HepG2 (cell line): ENCODE measurements around the gene SNAPC4. TPM values are rescaled to one million over a fixed set of nuclear protein-coding genes. Genes with fewer than 3 reads are reported as not detected.

Experiments used
- ATRX ChIP-seq: sonication (generic); formaldehyde crosslinking; IDR thresholded peaks from 2 replicates; pipeline ENCODE4 v1.4.0; 2020; ENCODE audit warnings: missing genetic modification reagents, borderline replicate concordance
- CREM ChIP-seq, 2 experiments: sonication (generic) in 1 of 2; formaldehyde crosslinking in 1 of 2; IDR thresholded peaks; 2 replicates each; pipeline versions ENCODE4 v1.4.0 to v1.6.1; 2016 to 2020; ENCODE audit warnings: antibody characterized with exemption in 1 of 2, mild to moderate bottlenecking in 1 of 2, missing genetic modification reagents in 1 of 2
- GLI4 ChIP-seq: sonication (generic); formaldehyde crosslinking; IDR thresholded peaks from 2 replicates; pipeline ENCODE4 v1.5.1; 2020; ENCODE audit warnings: missing genetic modification reagents, mild to moderate bottlenecking, moderate library complexity, borderline replicate concordance
- GPN1 ChIP-seq: sonication (generic); formaldehyde crosslinking; IDR thresholded peaks from 2 replicates; pipeline ENCODE4 v1.5.1; 2020; ENCODE audit warnings: missing genetic modification reagents, borderline replicate concordance
- MIER3 ChIP-seq: IDR thresholded peaks from 2 replicates; pipeline ENCODE4 v1.6.1; 2016; ENCODE audit warnings: missing compliant biosample characterization, borderline replicate concordance
- SOX5 ChIP-seq: IDR thresholded peaks from 2 replicates; pipeline ENCODE4 v1.6.1; 2016; ENCODE audit warnings: borderline replicate concordance
- SPEN ChIP-seq: sonication (generic); formaldehyde crosslinking; IDR thresholded peaks from 2 replicates; pipeline ENCODE4 v1.5.1; 2020; ENCODE audit warnings: low read depth, mild to moderate bottlenecking, missing genetic modification reagents
- SYNCRIP ChIP-seq: fragments of 200-400 bp; formaldehyde crosslinking; IDR thresholded peaks from 2 replicates; pipeline ENCODE4 v1.6.1; 2018; ENCODE audit warnings: mild to moderate bottlenecking, low read depth, low read length; ENCODE audit not compliant: insufficient read depth
- TBX2 ChIP-seq: sonication (generic); formaldehyde crosslinking; IDR thresholded peaks from 2 replicates; pipeline ENCODE4 v1.5.0; 2020; ENCODE audit warnings: missing genetic modification reagents, mild to moderate bottlenecking, borderline replicate concordance
- XRCC5 ChIP-seq: fragments of 200-400 bp; formaldehyde crosslinking; optimal IDR thresholded peaks from 2 replicates; pipeline ENCODE3; 2017; ENCODE audit warnings: mild to moderate bottlenecking, low read length
- ZNF253 ChIP-seq: sonication (generic); formaldehyde crosslinking; IDR thresholded peaks from 2 replicates; pipeline ENCODE4 v1.8.0; 2022; ENCODE audit warnings: mild to moderate bottlenecking, missing genetic modification reagents, borderline replicate concordance
- ZNF572 ChIP-seq: sonication (generic); formaldehyde crosslinking; IDR thresholded peaks from 2 replicates; pipeline ENCODE4 v1.5.1; 2020; ENCODE audit warnings: mild to moderate bottlenecking, missing genetic modification reagents
- ZNF816 ChIP-seq: sonication (generic); formaldehyde crosslinking; IDR thresholded peaks from 2 replicates; pipeline ENCODE4 v1.8.0; 2022; ENCODE audit warnings: missing genetic modification reagents, mild to moderate bottlenecking, borderline replicate concordance
- ZSCAN31 ChIP-seq: sonication (generic); formaldehyde crosslinking; IDR thresholded peaks from 2 replicates; pipeline ENCODE4 v1.5.0; 2020; ENCODE audit warnings: low read depth, mild to moderate bottlenecking, missing genetic modification reagents
- polyA plus RNA-seq, 8 experiments: library from polyadenylated mRNA; depleted of rRNA in 3 of 8; stranded (reverse) in 7 of 8; unstranded in 1 of 8; fragments of >200 nt; fragmentation: Illumina TruSeq in 4 of 8; extraction: Trizol in 4 of 8; gene quantifications; 2 replicates each; pipeline versions ENCODE4 v1.2.1 to v1.2.3, GENCODE V29; 2011 to 2016; ENCODE audit warnings: low read depth in 4 of 8, missing spikeins in 1 of 8, mixed read lengths in 1 of 8; ENCODE audit not compliant: insufficient read depth in 1 of 8
- total RNA-seq, 5 experiments: library from RNA; depleted of rRNA; stranded (reverse); fragments of >200 nt; fragmentation: Illumina TruSeq; extraction: Trizol; gene quantifications; 2 replicates each; pipeline ENCODE4 v1.2.3, GENCODE V29; 2016; ENCODE audit warnings: low read depth in 1 of 5
- TF ChIP-seq, protein P1 (sequence below): IDR thresholded peaks from 2 replicates; pipeline ENCODE4 v1.6.1; 2012; ENCODE audit warnings: low read length, improper control_type of control experiment
- TF ChIP-seq, protein P2 (sequence below): IDR thresholded peaks from 2 replicates; pipeline ENCODE4 v1.4.0; 2020; ENCODE audit warnings: mild to moderate bottlenecking, missing genetic modification reagents
- TF ChIP-seq, protein P3 (sequence below): sonication (generic); formaldehyde crosslinking; IDR thresholded peaks from 2 replicates; pipeline ENCODE4 v1.4.0; 2020; ENCODE audit warnings: mild to moderate bottlenecking, missing genetic modification reagents, borderline replicate concordance
- TF ChIP-seq, protein P4 (sequence below): sonication (generic); formaldehyde crosslinking; IDR thresholded peaks from 2 replicates; pipeline ENCODE4 v1.5.0; 2020; ENCODE audit warnings: mild to moderate bottlenecking, missing genetic modification reagents

Gene SNAPC4
- total and polyA plus RNA-seq, 2 of the 13 experiments (the other 11 are each of a cell fraction or from before 2014, with no cell fraction given): 2.0 to 6.0 TPM

DNA sequence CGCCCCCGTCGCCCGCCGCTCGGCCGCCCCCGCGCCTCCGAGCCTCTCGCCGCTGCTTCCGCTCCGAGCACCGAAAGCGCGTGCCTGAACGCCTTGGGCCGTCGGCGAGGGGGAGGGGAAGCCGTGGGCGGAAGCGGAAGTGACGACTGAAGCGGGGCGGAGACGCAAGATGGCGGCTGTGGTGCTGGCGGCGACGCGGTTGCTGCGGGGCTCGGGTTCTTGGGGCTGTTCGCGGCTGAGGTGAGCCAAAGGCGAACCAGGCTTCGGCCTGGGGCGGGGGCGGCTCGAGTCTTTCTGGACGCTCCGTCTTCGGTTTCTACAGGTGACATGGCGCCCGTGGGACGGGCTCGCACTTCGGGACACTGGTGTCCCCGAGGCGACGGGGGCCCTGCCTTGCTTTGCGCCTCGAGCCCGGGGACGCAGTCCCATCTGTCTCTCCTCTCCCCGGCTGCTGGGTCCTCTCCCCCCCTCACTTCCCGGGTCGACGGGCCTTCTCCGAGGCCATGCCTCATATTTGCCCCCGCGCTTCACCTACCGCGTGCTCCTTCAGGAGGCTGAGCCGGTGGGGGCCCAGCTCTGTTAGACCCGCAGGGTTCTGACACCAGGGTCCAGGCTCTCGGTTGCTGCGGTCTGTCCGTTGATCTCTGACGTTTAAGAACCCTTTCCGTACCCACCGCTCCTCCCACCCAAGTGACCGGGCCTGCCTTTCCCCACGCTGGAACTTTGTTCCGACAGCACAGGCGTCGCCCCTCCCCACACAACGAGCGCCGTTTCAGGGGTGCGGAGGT is 10.7 kb upstream of the SNAPC4 start, which contains the start of the genes ENTR1 and PMPCA (continued):
- TF ChIP-seq, protein P1, sequence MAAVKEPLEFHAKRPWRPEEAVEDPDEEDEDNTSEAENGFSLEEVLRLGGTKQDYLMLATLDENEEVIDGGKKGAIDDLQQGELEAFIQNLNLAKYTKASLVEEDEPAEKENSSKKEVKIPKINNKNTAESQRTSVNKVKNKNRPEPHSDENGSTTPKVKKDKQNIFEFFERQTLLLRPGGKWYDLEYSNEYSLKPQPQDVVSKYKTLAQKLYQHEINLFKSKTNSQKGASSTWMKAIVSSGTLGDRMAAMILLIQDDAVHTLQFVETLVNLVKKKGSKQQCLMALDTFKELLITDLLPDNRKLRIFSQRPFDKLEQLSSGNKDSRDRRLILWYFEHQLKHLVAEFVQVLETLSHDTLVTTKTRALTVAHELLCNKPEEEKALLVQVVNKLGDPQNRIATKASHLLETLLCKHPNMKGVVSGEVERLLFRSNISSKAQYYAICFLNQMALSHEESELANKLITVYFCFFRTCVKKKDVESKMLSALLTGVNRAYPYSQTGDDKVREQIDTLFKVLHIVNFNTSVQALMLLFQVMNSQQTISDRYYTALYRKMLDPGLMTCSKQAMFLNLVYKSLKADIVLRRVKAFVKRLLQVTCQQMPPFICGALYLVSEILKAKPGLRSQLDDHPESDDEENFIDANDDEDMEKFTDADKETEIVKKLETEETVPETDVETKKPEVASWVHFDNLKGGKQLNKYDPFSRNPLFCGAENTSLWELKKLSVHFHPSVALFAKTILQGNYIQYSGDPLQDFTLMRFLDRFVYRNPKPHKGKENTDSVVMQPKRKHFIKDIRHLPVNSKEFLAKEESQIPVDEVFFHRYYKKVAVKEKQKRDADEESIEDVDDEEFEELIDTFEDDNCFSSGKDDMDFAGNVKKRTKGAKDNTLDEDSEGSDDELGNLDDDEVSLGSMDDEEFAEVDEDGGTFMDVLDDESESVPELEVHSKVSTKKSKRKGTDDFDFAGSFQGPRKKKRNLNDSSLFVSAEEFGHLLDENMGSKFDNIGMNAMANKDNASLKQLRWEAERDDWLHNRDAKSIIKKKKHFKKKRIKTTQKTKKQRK: no peak
- peak; percentile 67 for TF ChIP-seq TBX2 (CRISPR knock-in tag)
- TF ChIP-seq, protein P2, sequence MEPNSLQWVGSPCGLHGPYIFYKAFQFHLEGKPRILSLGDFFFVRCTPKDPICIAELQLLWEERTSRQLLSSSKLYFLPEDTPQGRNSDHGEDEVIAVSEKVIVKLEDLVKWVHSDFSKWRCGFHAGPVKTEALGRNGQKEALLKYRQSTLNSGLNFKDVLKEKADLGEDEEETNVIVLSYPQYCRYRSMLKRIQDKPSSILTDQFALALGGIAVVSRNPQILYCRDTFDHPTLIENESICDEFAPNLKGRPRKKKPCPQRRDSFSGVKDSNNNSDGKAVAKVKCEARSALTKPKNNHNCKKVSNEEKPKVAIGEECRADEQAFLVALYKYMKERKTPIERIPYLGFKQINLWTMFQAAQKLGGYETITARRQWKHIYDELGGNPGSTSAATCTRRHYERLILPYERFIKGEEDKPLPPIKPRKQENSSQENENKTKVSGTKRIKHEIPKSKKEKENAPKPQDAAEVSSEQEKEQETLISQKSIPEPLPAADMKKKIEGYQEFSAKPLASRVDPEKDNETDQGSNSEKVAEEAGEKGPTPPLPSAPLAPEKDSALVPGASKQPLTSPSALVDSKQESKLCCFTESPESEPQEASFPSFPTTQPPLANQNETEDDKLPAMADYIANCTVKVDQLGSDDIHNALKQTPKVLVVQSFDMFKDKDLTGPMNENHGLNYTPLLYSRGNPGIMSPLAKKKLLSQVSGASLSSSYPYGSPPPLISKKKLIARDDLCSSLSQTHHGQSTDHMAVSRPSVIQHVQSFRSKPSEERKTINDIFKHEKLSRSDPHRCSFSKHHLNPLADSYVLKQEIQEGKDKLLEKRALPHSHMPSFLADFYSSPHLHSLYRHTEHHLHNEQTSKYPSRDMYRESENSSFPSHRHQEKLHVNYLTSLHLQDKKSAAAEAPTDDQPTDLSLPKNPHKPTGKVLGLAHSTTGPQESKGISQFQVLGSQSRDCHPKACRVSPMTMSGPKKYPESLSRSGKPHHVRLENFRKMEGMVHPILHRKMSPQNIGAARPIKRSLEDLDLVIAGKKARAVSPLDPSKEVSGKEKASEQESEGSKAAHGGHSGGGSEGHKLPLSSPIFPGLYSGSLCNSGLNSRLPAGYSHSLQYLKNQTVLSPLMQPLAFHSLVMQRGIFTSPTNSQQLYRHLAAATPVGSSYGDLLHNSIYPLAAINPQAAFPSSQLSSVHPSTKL (CRISPR knock-in tag): peak; percentile 49
- TF ChIP-seq, protein P3, sequence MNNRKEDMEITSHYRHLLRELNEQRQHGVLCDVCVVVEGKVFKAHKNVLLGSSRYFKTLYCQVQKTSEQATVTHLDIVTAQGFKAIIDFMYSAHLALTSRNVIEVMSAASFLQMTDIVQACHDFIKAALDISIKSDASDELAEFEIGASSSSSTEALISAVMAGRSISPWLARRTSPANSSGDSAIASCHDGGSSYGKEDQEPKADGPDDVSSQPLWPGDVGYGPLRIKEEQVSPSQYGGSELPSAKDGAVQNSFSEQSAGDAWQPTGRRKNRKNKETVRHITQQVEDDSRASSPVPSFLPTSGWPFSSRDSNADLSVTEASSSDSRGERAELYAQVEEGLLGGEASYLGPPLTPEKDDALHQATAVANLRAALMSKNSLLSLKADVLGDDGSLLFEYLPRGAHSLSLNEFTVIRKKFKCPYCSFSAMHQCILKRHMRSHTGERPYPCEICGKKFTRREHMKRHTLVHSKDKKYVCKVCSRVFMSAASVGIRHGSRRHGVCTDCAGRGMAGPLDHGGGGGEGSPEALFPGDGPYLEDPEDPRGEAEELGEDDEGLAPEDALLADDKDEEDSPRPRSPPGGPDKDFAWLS (CRISPR knock-in tag): no peak
- no peak for TF ChIP-seq GLI4 (CRISPR knock-in tag)
- no peak for TF ChIP-seq ZNF572 (CRISPR knock-in tag)
- TF ChIP-seq ZNF253 (CRISPR knock-in tag): no peak
- TF ChIP-seq SYNCRIP: no peak
- peak; percentile 75 for TF ChIP-seq CREM (IDR thresholded peaks at IDR 0.05)
- TF ChIP-seq CREM (CRISPR knock-in tag; IDR thresholded peaks at IDR 0.05): peak; percentile 64
- peak; percentile 31; the same call in 1 of the 2 replicates for TF ChIP-seq ZSCAN31 (CRISPR knock-in tag)
- no peak for TF ChIP-seq ZNF816 (CRISPR knock-in tag)
- peak; percentile 50; the same call in 1 of the 2 replicates for TF ChIP-seq MIER3 (CRISPR knock-in tag)
- peak; percentile 75 for TF ChIP-seq SPEN (CRISPR knock-in tag)
- TF ChIP-seq, protein P4, sequence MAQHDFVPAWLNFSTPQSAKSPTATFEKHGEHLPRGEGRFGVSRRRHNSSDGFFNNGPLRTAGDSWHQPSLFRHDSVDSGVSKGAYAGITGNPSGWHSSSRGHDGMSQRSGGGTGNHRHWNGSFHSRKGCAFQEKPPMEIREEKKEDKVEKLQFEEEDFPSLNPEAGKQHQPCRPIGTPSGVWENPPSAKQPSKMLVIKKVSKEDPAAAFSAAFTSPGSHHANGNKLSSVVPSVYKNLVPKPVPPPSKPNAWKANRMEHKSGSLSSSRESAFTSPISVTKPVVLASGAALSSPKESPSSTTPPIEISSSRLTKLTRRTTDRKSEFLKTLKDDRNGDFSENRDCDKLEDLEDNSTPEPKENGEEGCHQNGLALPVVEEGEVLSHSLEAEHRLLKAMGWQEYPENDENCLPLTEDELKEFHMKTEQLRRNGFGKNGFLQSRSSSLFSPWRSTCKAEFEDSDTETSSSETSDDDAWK: no peak
- peak; percentile 35; the same call in 1 of the 2 replicates for TF ChIP-seq SOX5 (CRISPR knock-in tag)
- TF ChIP-seq ATRX: no peak
- TF ChIP-seq GPN1 (CRISPR knock-in tag): no peak; the same call in 1 of the 2 replicates
- no peak for TF ChIP-seq XRCC5
